HepG2 (cell line): Measurements from ENCODE around the gene ARHGEF3.

ENCODE experiments used
- FOXK1 ChIP-seq: sonication (generic); formaldehyde crosslinking; IDR thresholded peaks from 2 replicates; pipeline ENCODE4 v1.4.0; 2020; ENCODE audit warnings: low read depth, missing genetic modification reagents, borderline replicate concordance
- FOXM1 ChIP-seq: sonication (generic); formaldehyde crosslinking; IDR thresholded peaks from 2 replicates; pipeline ENCODE4 v1.5.0; 2020; ENCODE audit warnings: missing genetic modification reagents
- HNF4A ChIP-seq: sonication (generic); formaldehyde crosslinking; IDR thresholded peaks from 2 replicates; pipeline ENCODE4 v1.4.0; 2020; ENCODE audit warnings: missing genetic modification reagents
- IRF2 ChIP-seq: IDR thresholded peaks from 2 replicates; pipeline ENCODE4 v1.6.1; 2018; ENCODE audit warnings: missing genetic modification reagents, missing compliant biosample characterization
- NFIC ChIP-seq: IDR thresholded peaks from 2 replicates; pipeline ENCODE4 v1.6.1; 2012; ENCODE audit warnings: mild to moderate bottlenecking, low read length, inconsistent platforms
- NFRKB ChIP-seq: fragments of 450-650 bp; IDR thresholded peaks from 2 replicates; pipeline ENCODE4 v1.6.1; 2017
- POLR2A ChIP-seq, 2 experiments: IDR thresholded peaks; 2 replicates each; pipeline ENCODE4 v1.6.1; 2011; ENCODE audit warnings: low read depth in 2 of 2, low read length in 2 of 2, mild to moderate bottlenecking in 1 of 2, moderate library complexity in 1 of 2; ENCODE audit not compliant: insufficient read depth in 1 of 2
- POLR2AphosphoS5 ChIP-seq: IDR thresholded peaks from 2 replicates; pipeline ENCODE4 v1.6.1; 2012; ENCODE audit warnings: low read depth, low read length
- RFX5 ChIP-seq: IDR thresholded peaks from 2 replicates; pipeline ENCODE4 v1.6.1; 2011; ENCODE audit warnings: low read depth, low read length, improper control_type of control experiment
- SMC3 ChIP-seq: IDR thresholded peaks from 2 replicates; pipeline ENCODE4 v1.6.1; 2011; ENCODE audit warnings: low read length, improper control_type of control experiment
- ZNF644 ChIP-seq: IDR thresholded peaks from 2 replicates; pipeline ENCODE4 v1.6.1; 2016; ENCODE audit warnings: low read depth

DNA sequence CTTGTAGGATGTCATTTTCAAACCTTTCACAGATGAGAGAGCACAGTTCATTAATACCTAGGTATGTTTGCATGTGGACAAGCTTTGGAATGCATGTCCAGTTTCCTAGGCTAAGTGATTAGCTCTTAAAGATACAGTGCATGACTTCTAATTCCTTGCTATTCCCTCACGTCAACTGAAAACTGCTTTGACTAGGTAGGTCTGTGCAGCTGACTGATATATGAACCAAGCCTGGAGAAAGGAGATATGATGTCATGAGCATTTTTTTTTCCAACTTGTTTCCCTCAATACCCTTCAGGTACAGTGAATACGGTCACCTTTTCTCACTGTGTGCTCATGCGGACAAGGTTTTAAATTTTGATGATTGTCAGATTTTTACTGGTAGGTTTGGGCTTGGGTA lies 77.1 kb downstream of the ARHGEF3 start:
- TF ChIP-seq NFIC (no peak), HNF4A (no peak), POLR2A (IDR thresholded peaks at IDR 0.05; ENCODE audit: insufficient read depth in 1 of 2, low read depth in 2 of 2, low read length in 2 of 2) (no peak), FOXK1 (CRISPR knock-in tag) (no peak), SMC3 (no peak), ZNF644 (CRISPR knock-in tag) (no peak), NFRKB (no peak), IRF2 (CRISPR knock-in tag) (no peak), FOXM1 (CRISPR knock-in tag) (no peak), POLR2AphosphoS5 (no peak), RFX5 (no peak)
